Astrocyte (in vitro differentiated cells and primary cell): ENCODE data around the gene COL18A1. TPM values are rescaled to one million over a fixed set of nuclear protein-coding genes. Genes with fewer than 3 reads are reported as not detected.
A peak's percentile ranks its signal among the peaks of the same experiment; 100 is the strongest.

Source experiments
- DNase-seq: peaks from one replicate; pipeline ENCODE4 v3.0.0-alpha.2; 2010; ENCODE audit warnings: low read depth
- FAIRE-seq: peaks from 2 replicates; lab custom pipeline; 2011; peaks lifted over from hg19 to GRCh38; lab: Jason Lieb, UNC
- H2AFZ ChIP-seq: 2 replicates; pipeline ENCODE4 v1.6.0; 2012; ENCODE audit warnings: low read depth, low read length, inconsistent platforms
- H3K27ac ChIP-seq: 2 replicates; pipeline ENCODE4 v1.5.1; 2011; ENCODE audit warnings: low read depth, low read length, inconsistent platforms
- H3K27me3 ChIP-seq: 2 replicates; pipeline ENCODE4 v1.6.0; 2011; ENCODE audit warnings: low read length, inconsistent platforms; ENCODE audit not compliant: insufficient read depth
- H3K36me3 ChIP-seq: 2 replicates; pipeline ENCODE4 v1.5.1; 2011; ENCODE audit warnings: low read length, inconsistent platforms; ENCODE audit not compliant: insufficient read depth
- H3K4me1 ChIP-seq: 2 replicates; pipeline ENCODE4 v1.5.1; 2011; ENCODE audit warnings: low read length, inconsistent platforms; ENCODE audit not compliant: insufficient read depth
- H3K4me2 ChIP-seq: 2 replicates; pipeline ENCODE4 v1.6.0; 2012; ENCODE audit warnings: low read length, inconsistent platforms
- H3K4me3 ChIP-seq: 2 replicates; pipeline ENCODE4 v1.5.1; 2011; ENCODE audit warnings: low read depth, mild to moderate bottlenecking, low read length, inconsistent platforms; ENCODE audit not compliant: insufficient read depth
- H3K79me2 ChIP-seq: 2 replicates; pipeline ENCODE4 v1.6.0; 2012; ENCODE audit warnings: mild to moderate bottlenecking, low read length, inconsistent platforms; ENCODE audit not compliant: insufficient read depth
- H3K9ac ChIP-seq: 2 replicates; pipeline ENCODE4 v1.6.0; 2012; ENCODE audit warnings: mild to moderate bottlenecking, low read length, inconsistent platforms
- H3K9me3 ChIP-seq: 2 replicates; pipeline ENCODE4 v1.5.1; 2012; ENCODE audit warnings: low read depth, mild to moderate bottlenecking, low read length, inconsistent platforms; ENCODE audit not compliant: insufficient read depth
- H4K20me1 ChIP-seq: 2 replicates; pipeline ENCODE4 v1.6.0; 2012; ENCODE audit warnings: low read length, inconsistent platforms; ENCODE audit not compliant: insufficient read depth
- H3K27ac Mint-ChIP-seq: one replicate; pipeline ENCODE4 v1.8.0; 2021; ENCODE audit warnings: mild to moderate bottlenecking, mixed read lengths; ENCODE audit not compliant: unreplicated experiment
- H3K27me3 Mint-ChIP-seq: one replicate; pipeline ENCODE4 v1.8.0; 2021; ENCODE audit warnings: low read depth, mixed read lengths; ENCODE audit not compliant: unreplicated experiment
- H3K36me3 Mint-ChIP-seq: one replicate; pipeline ENCODE4 v1.8.0; 2021; ENCODE audit warnings: low read depth, mixed read lengths; ENCODE audit not compliant: unreplicated experiment
- H3K4me1 Mint-ChIP-seq: one replicate; pipeline ENCODE4 v1.8.0; 2021; ENCODE audit warnings: low read depth, mixed read lengths; ENCODE audit not compliant: unreplicated experiment
- H3K4me3 Mint-ChIP-seq: one replicate; pipeline ENCODE4 v1.8.0; 2021; ENCODE audit warnings: mild to moderate bottlenecking, moderate library complexity, mixed read lengths; ENCODE audit not compliant: unreplicated experiment
- H3K9me3 Mint-ChIP-seq: one replicate; pipeline ENCODE4 v1.8.0; 2021; ENCODE audit warnings: mild to moderate bottlenecking, mixed read lengths; ENCODE audit not compliant: unreplicated experiment
- CTCF ChIP-seq: IDR thresholded peaks from 2 replicates; pipeline ENCODE4 v1.5.1; 2011; ENCODE audit warnings: low read depth, mild to moderate bottlenecking, inconsistent platforms, low read length, moderate library complexity; ENCODE audit not compliant: insufficient read depth
- EZH2 ChIP-seq: IDR thresholded peaks from 2 replicates; pipeline ENCODE4 v1.6.1; 2012; ENCODE audit warnings: mild to moderate bottlenecking, low read length, inconsistent platforms; ENCODE audit not compliant: insufficient read depth
- total RNA-seq: library from RNA; stranded (reverse); gene quantifications from 2 replicates; pipeline ENCODE4 v1.2.1, GENCODE V29; 2021

The COL18A1 gene
- total RNA-seq, 1 donor from 2014 or later: 616 TPM

GRCh38 chr21:45460011-45460565 lies 55.1 kb downstream of the COL18A1 start:
- Histone ChIP-seq H4K20me1 (peaks cover 23% of the 10 kb centered on the region), H3K4me1 (peaks cover 27% of the 10 kb centered on the region), H3K4me3 (no peak overlapping the region), H3K27ac (peak overlapping the region; percentile 80), H2AFZ (no peak overlapping the region), H3K36me3 (no peaks in the 10 kb centered on the region), H3K4me2 (peak overlapping the region; percentile 56), H3K9ac (peak overlapping the region; percentile 61), H3K79me2 (peaks cover 14% of the 10 kb centered on the region), H3K27me3 (no peaks in the 10 kb centered on the region), H3K9me3 (no peaks in the 10 kb centered on the region)
- H3K4me3 Mint-ChIP-seq: peak overlapping the region; percentile 50
- peaks cover 11% of the 10 kb centered on the region for H3K9me3 Mint-ChIP-seq
- peaks cover 30% of the 10 kb centered on the region for H3K4me1 Mint-ChIP-seq
- H3K36me3 Mint-ChIP-seq: peaks cover 42% of the 10 kb centered on the region
- H3K27ac Mint-ChIP-seq: peak overlapping the region; percentile 85
- DNase-seq (no peak), FAIRE-seq (no peak)
- no peaks in the 10 kb centered on the region for H3K27me3 Mint-ChIP-seq
- TF ChIP-seq EZH2: no peak
- no peak for TF ChIP-seq CTCF

GRCh38 chr21:45460611-45461368 lies 55.8 kb downstream of the COL18A1 start:
- Mint-ChIP-seq H3K4me3 (peak overlapping the region; percentile 50), H3K4me1 (peaks cover 27% of the 10 kb centered on the region), H3K36me3 (peaks cover 45% of the 10 kb centered on the region), H3K27ac (peak overlapping the region; percentile 85), H3K27me3 (no peaks in the 10 kb centered on the region), H3K9me3 (peaks cover 12% of the 10 kb centered on the region)
- peak overlapping the region; percentile 61 for H3K9ac ChIP-seq
- peak; percentile 96 for DNase-seq
- FAIRE-seq: peak; percentile 85
- H3K4me3 ChIP-seq: no peak overlapping the region
- peak overlapping the region; percentile 80 for H3K27ac ChIP-seq
- H3K27me3 ChIP-seq: no peaks in the 10 kb centered on the region
- H2AFZ ChIP-seq: no peak overlapping the region
- no peaks in the 10 kb centered on the region for H3K36me3 ChIP-seq
- H4K20me1 ChIP-seq: peaks cover 18% of the 10 kb centered on the region
- H3K4me2 ChIP-seq: peak overlapping the region; percentile 56
- TF ChIP-seq CTCF (no peak), EZH2 (no peak)
- peaks cover 12% of the 10 kb centered on the region for H3K79me2 ChIP-seq
- H3K4me1 ChIP-seq: peaks cover 22% of the 10 kb centered on the region
- no peaks in the 10 kb centered on the region for H3K9me3 ChIP-seq

- no peaks in the 10 kb centered on the region for H3K27me3 ChIP-seq
- H3K9ac ChIP-seq: no peak overlapping the region
- H3K4me1 ChIP-seq: peaks cover 21% of the 10 kb centered on the region
- no peak overlapping the region for H2AFZ ChIP-seq
- Mint-ChIP-seq H3K4me1 (peaks cover 27% of the 10 kb centered on the region), H3K27ac (peak overlapping the region; percentile 85), H3K4me3 (peak overlapping the region; percentile 25), H3K27me3 (no peaks in the 10 kb centered on the region), H3K9me3 (peaks cover 12% of the 10 kb centered on the region), H3K36me3 (peaks cover 45% of the 10 kb centered on the region)
- H3K4me2 ChIP-seq: no peak overlapping the region
- TF ChIP-seq CTCF (no peak), EZH2 (no peak)
- peak overlapping the region; percentile 80 for H3K27ac ChIP-seq
- DNase-seq (no peak), FAIRE-seq (peak; percentile 64)
- H3K4me3 ChIP-seq: no peak overlapping the region
- peaks cover 15% of the 10 kb centered on the region for H3K79me2 ChIP-seq
- no peaks in the 10 kb centered on the region for H3K36me3 ChIP-seq
- H3K9me3 ChIP-seq: no peaks in the 10 kb centered on the region
- peaks cover 22% of the 10 kb centered on the region for H4K20me1 ChIP-seq
Measured at GRCh38 chr21:45461369-45461750, 56.4 kb downstream of the COL18A1 start.
